Memory B cell (primary cell): Measurements from ENCODE around the gene NALCN.

Experiments
- ATAC-seq: fragments of 150-1000 bp; cut with Tn5 transposase; 2 replicates; pipeline ENCODE4 v1.10.0; 2021; ENCODE audit warnings: low read depth, mild to moderate bottlenecking, moderate library complexity
- DNase-seq, 2 donors: peaks; one replicate each; pipeline ENCODE4 v3.0.0; 2022; ENCODE audit warnings: low spot score in 2 of 2
- H3K27ac Mint-ChIP-seq: one replicate; pipeline ENCODE4 v1.8.0; 2022; ENCODE audit warnings: mild to moderate bottlenecking, moderate library complexity, mixed read lengths
- H3K27me3 Mint-ChIP-seq: one replicate; pipeline ENCODE4 v1.8.0; 2022; ENCODE audit warnings: mixed read lengths
- H3K36me3 Mint-ChIP-seq: one replicate; pipeline ENCODE4 v1.8.0; 2022; ENCODE audit warnings: mild to moderate bottlenecking, mixed read lengths
- H3K4me1 Mint-ChIP-seq: one replicate; pipeline ENCODE4 v1.8.0; 2022; ENCODE audit warnings: mixed read lengths
- H3K4me3 Mint-ChIP-seq: one replicate; pipeline ENCODE4 v1.8.0; 2022; ENCODE audit warnings: mild to moderate bottlenecking, moderate library complexity, mixed read lengths
- H3K9me3 Mint-ChIP-seq: one replicate; pipeline ENCODE4 v1.8.0; 2022; ENCODE audit warnings: mixed read lengths

The NALCN gene

DNA sequence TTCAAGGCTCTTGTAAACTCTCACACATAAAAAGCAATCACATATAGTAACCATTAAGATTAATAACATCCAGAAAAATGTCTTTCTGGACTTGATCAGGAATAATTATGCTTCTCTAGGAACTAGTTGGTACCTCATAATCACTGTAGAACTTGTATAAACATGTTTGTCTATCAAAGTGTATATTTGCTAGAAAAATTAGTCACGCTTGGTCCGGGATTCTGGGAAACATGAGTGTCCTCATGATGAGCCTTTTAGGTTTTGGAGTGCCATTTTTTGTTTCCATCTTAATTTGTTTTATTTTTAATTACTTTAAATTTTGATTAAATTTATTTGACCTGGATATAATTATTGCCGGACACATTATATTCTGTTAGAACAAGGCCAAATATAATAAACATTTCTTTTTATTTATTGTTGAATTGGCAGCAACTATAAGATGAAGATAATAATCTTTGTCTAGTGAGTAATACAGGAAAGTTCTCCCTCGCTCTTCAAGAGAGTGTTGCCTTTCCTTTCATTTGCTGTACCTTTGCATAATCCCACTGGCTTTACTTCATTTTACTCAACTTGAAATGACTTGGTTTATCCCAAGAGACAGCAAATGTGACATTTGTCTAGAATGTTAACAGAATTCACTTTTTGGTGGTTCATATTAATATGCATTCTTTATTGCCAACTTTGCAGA, 207.0 kb downstream of the NALCN start:
- ATAC-seq (no peak), DNase-seq (no peak)
- no peaks in the 10 kb centered on the region for H3K27me3 Mint-ChIP-seq
- no peaks in the 10 kb centered on the region for H3K4me1 Mint-ChIP-seq
- H3K9me3 Mint-ChIP-seq: peaks cover 7% of the 10 kb centered on the region
- H3K36me3 Mint-ChIP-seq: no peaks in the 10 kb centered on the region
- H3K4me3 Mint-ChIP-seq: no peak overlapping the region
- no peak overlapping the region for H3K27ac Mint-ChIP-seq

DNA sequence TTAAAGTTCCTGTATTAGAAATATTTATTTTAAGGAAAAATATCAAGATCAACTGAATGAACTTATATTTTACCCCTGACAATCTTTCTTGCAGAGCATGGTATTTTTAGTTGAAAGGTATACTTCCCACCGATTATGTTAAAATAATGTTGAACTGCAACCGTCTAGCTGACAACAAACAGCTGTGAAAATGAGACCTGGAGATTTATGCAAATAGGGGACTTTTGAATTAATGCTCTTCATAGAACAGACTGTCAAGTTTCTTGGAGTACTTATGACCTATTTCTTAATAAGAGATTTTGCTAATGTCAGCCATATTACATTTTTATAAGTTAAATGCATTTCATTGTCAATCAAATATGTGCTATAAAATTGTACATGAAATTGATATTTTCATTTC, 210.9 kb downstream of the NALCN start:
- Mint-ChIP-seq H3K9me3 (peaks cover 3% of the 10 kb centered on the region), H3K27me3 (no peaks in the 10 kb centered on the region), H3K27ac (no peak overlapping the region), H3K4me3 (no peak overlapping the region), H3K36me3 (no peaks in the 10 kb centered on the region), H3K4me1 (no peaks in the 10 kb centered on the region)
- DNase-seq (no peak), ATAC-seq (no peak)

DNA sequence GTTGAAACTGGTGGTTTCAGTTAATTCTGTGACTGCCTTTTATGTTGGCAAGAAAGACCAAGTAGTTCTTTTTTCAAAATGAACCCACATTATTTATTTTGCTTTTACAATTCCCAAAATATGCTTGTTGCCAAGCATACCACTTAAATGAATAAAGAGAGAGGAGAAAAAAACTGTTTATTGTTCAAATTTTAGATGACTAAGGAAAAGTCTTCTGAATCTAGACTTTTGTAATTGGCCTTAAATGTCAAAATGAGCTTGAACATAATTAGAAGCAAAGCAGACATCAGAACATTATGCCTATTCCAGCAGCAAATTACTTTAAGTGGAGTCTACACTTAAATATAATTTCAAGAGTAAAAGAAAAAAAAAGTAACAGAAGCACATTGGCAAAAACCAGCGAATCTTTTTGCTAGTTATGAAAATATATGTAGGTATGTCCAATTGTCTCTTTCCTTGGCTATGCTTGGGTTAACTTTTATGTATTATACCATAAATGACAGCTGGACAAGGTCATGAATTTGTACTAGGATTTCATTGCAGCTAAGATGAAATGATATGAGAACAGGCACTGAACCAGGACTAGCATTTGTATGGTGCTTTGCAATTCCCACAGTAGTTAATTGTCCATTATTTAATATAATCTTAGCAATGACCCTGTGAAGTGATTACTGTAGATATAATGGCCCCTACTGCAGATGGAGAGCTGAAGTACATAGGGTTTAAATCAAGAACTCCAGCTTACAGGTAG, 211.9 kb downstream of the NALCN start:
- Mint-ChIP-seq H3K4me1 (no peaks in the 10 kb centered on the region), H3K9me3 (peaks cover 3% of the 10 kb centered on the region), H3K4me3 (no peak overlapping the region), H3K36me3 (no peaks in the 10 kb centered on the region), H3K27me3 (no peaks in the 10 kb centered on the region), H3K27ac (no peak overlapping the region)
- no peak for DNase-seq
- ATAC-seq: no peak

DNA sequence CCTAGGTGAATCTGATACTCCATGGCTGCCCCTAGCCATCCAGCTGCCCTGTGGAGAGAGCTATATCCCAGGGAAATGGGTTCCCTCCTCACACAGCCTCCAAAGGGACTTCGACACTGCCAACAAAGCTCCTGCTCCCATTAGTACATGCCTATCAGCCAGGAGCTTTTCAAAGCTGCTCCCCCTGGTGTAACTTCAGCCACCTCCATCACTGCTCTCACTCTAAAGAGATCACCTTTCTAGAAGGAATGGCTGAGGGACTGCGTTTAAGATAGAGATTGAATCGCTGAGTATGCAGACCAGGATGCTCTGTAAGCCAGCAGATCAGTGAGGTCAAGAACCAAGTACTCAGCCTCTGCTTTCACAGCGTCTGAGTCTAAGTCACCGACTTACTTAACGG, 213.7 kb downstream of the NALCN start:
- H3K4me1 Mint-ChIP-seq: no peaks in the 10 kb centered on the region
- H3K36me3 Mint-ChIP-seq: no peaks in the 10 kb centered on the region
- DNase-seq (no peak), ATAC-seq (no peak)
- no peaks in the 10 kb centered on the region for H3K27me3 Mint-ChIP-seq
- H3K4me3 Mint-ChIP-seq: no peak overlapping the region
- H3K27ac Mint-ChIP-seq: no peak overlapping the region
- H3K9me3 Mint-ChIP-seq: peaks cover 3% of the 10 kb centered on the region

DNA sequence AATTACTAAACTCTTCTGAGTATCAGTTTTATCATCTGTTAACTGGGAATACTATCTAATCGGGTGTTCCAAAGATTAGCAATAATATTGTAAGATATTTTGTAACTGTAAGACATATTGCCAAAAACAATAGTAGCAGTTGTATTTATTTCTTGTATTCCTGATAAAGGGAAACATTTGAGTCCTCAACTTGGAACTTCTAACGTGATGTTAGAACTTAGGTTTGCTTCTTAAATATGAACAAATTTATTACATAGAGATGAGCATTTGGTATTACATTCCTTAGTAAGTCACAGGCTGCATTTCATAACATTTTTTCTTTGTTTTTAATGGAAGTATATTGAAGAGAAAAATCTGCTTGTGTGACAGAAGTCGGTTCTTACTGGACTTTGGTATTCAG, 225.3 kb downstream of the NALCN start:
- H3K9me3 Mint-ChIP-seq: no peaks in the 10 kb centered on the region

DNA sequence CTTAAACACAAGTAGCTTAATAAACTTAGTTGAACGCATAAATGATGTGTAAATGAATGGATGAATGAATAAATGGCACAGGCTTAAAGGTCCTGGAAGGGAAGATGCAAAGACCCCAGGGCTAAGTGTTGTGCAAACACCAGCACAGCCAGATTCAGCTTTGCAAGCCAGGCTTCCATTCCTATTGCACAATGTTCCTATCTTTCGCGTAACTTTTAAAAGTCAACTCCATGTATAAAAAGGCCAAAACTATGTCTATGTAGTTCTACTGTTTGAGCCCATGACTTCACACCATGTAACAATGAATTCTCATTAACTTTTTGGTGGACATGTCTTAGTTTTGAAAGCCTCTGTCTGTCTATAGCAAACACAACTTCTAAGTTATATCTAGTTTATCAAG, 226.0 kb downstream of the NALCN start:
- DNase-seq (no peak), ATAC-seq (no peak)
- Mint-ChIP-seq H3K27ac (no peak overlapping the region), H3K27me3 (no peaks in the 10 kb centered on the region), H3K4me3 (no peak overlapping the region), H3K9me3 (no peaks in the 10 kb centered on the region), H3K36me3 (no peaks in the 10 kb centered on the region), H3K4me1 (no peaks in the 10 kb centered on the region)

More for the DNA sequence above, 225.3 kb downstream of the NALCN start:
- ATAC-seq: no peak
- Mint-ChIP-seq H3K4me1 (no peaks in the 10 kb centered on the region), H3K36me3 (no peaks in the 10 kb centered on the region), H3K27me3 (no peaks in the 10 kb centered on the region), H3K27ac (no peak overlapping the region), H3K4me3 (no peak overlapping the region)
- DNase-seq: no peak

DNA sequence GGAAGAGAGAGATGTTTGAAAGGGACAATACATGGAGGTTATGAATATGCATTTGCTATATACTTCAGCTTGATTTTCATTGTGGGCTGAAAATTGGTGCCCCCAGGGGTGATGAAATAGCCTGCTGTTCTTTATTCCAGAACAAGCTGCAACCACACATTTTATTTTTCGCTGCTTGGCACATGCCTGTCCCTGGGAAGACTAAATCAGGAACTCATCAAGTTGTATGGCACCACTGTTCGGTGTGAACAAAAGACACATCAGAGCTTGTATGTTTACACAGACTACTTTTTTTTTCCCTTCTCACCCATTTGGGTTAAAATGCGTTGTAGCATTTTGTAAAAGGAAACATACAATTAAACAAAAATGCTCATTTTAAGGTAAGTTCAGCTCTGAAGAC, 230.7 kb downstream of the NALCN start:
- Mint-ChIP-seq H3K4me1 (no peaks in the 10 kb centered on the region), H3K27ac (no peak overlapping the region), H3K36me3 (no peaks in the 10 kb centered on the region), H3K4me3 (no peak overlapping the region), H3K27me3 (no peaks in the 10 kb centered on the region), H3K9me3 (no peaks in the 10 kb centered on the region)
- no peak for ATAC-seq
- DNase-seq: no peak

DNA sequence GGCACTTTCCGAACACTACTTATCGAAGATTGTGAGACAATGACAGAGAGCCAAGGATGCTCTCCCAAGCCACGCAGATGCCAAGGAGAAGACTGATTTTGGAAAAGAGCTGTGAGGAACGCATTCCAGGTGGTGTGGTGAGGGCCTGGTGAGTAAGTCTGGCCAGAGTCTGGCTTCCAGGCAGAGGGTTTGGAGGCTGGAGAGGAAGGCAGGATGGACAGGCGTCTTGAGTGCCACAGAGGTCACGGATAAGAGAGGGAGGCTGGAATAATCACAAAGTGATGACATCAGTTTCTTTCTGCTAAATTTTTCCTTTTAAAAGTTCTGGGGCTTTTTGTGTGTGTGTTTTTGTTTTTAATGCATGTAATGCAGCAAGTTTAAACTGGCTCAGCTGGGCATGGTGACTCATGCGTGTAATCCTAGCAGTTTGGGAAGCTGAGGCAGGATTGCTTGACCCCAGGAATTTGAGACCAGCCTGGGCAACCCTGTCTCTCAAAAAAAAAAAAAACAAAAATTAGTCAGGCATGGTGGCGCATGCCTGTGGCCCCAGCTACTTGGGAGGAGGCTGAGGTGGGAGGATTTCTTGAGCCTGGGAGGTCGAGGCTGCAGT, 235.1 kb downstream of the NALCN start:
- Mint-ChIP-seq H3K27ac (no peak overlapping the region), H3K27me3 (no peaks in the 10 kb centered on the region), H3K9me3 (no peaks in the 10 kb centered on the region), H3K36me3 (no peaks in the 10 kb centered on the region), H3K4me3 (no peak overlapping the region), H3K4me1 (no peaks in the 10 kb centered on the region)
- ATAC-seq (no peak), DNase-seq (no peak)

DNA sequence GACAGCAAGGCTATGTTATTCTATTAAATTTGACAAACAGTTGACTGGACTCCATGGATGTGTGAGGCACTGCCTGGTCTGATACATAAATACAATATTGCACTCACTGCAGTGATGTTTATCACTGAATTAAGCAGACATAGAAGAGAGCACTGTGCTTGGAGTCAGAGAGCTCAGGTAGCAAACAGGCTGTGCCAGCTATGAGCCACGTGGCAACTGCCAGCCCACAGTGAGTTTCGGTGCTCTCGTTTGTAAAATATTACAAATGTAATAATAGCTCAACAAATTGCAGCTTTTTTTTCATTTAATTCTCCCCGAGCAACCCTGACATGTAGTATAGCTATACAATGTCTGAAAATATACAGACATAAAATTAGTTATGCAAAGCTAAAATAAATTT, 237.3 kb downstream of the NALCN start:
- H3K27me3 Mint-ChIP-seq: no peaks in the 10 kb centered on the region
- H3K9me3 Mint-ChIP-seq: no peaks in the 10 kb centered on the region
- H3K27ac Mint-ChIP-seq: no peak overlapping the region

DNA sequence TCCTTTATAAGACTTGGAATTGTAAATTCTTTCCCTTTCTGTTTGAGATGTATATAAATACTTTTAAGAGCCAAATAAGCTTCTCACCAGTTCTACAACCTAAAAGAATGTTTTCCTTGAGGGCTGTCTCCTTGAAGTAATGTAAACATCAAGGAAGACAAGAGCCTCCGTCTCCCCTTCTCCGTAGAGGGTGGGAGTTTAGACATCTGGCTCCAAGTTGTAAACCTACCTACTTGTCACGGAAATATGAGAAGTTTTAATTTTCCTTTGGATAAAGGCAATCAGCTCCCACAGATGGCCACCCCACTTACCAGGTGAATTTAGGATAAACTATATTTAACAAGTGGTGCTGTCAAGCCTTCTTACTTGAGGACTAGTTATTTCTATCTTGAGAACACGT, 237.9 kb downstream of the NALCN start:
- no peak overlapping the region for H3K27ac Mint-ChIP-seq
- no peak for DNase-seq
- H3K36me3 Mint-ChIP-seq: no peaks in the 10 kb centered on the region
- no peaks in the 10 kb centered on the region for H3K9me3 Mint-ChIP-seq
- no peak overlapping the region for H3K4me3 Mint-ChIP-seq
- no peaks in the 10 kb centered on the region for H3K4me1 Mint-ChIP-seq
- no peak for ATAC-seq
- no peaks in the 10 kb centered on the region for H3K27me3 Mint-ChIP-seq

More for the DNA sequence above, 237.3 kb downstream of the NALCN start:
- Mint-ChIP-seq H3K36me3 (no peaks in the 10 kb centered on the region), H3K4me3 (no peak overlapping the region), H3K4me1 (no peaks in the 10 kb centered on the region)
- DNase-seq: no peak
- ATAC-seq: no peak

DNA sequence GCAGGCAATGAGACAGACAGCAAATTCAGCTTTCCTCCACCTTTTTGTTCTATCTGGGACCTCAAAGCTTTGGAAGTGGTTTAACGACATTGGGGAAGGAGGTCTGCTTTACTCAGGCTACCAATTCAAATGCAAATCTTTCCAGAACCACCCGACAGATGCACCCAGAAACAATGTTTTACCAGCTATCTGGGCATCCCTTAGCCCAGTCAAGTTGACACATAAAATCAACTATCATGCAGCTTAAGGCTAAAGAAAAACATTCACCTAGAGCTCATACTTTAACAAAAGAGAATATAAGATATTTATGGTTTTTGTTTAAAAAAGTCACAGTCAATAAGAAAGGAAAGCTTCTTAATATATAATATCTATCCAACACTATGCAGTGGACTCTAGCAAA, 246.0 kb downstream of the NALCN start:
- no peak overlapping the region for H3K27ac Mint-ChIP-seq
- ATAC-seq: no peak

DNA sequence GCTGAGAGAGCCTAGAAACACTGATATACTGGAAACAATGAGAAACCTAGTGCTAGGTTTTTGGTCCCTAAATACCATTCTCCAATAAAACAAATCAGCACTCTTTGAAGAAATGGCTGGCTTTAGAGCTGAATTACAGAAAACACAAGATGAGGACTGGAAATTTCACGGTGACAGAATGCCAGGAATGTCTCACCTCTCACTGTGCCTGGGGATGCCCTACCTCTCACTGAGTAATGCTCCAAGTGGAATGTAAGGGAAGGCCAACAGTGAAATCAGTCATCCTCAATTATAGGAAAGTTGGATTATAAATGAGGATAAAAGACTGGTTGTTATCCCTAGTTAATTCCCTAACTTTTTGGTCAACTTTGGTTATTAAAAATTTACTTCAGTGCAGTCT, 259.0 kb downstream of the NALCN start:
- ATAC-seq: no peak
- Mint-ChIP-seq H3K4me3 (no peak overlapping the region), H3K36me3 (no peaks in the 10 kb centered on the region), H3K27me3 (no peaks in the 10 kb centered on the region), H3K9me3 (peaks cover 3% of the 10 kb centered on the region), H3K4me1 (no peaks in the 10 kb centered on the region), H3K27ac (no peak overlapping the region)
- DNase-seq: no peak

More for the DNA sequence above, 246.0 kb downstream of the NALCN start:
- Mint-ChIP-seq H3K27me3 (no peaks in the 10 kb centered on the region), H3K36me3 (no peaks in the 10 kb centered on the region), H3K4me3 (no peak overlapping the region), H3K9me3 (no peaks in the 10 kb centered on the region), H3K4me1 (no peaks in the 10 kb centered on the region)
- no peak for DNase-seq

DNA sequence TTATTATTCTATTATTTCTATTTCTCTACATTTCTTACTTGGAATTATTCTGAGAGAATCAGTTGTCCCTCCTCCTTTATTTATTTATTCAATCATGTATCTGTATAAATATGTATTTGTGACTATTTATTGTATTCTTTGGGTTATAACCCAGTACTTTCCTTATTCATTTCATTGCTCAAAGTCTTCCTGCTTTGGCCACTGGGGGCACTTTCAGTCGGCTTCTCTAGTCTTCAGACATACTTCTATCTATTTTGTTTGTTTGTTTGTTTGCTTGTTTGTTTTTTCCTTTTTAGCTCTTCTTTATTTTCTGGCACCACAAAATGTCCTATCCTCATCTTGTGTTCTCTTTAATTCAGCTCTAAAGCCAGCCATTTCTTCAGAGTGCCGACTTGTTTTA, 260.4 kb downstream of the NALCN start:
- no peak for ATAC-seq

DNA sequence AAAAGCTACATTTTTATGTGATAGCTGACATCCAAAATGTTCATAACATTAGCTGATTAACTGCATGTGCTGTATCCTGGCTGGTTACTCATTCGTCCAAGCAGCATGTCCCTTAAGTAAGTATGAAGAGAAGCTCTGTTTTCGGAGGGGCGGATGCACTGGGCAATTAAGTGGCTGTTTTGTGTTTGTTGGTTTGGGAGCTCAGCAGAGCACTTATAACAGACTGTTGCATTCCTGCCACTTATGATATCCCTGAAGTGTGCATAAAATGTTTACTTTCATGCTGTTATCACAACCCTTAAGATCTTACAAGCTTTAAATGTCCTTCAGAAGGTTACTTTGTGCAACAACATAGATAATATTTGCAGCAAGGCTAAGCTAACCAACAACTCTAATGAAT, 264.1 kb downstream of the NALCN start:
- Mint-ChIP-seq H3K27ac (no peak overlapping the region), H3K4me3 (no peak overlapping the region), H3K27me3 (peaks cover 6% of the 10 kb centered on the region), H3K36me3 (no peaks in the 10 kb centered on the region), H3K4me1 (peaks cover 3% of the 10 kb centered on the region), H3K9me3 (no peaks in the 10 kb centered on the region)
- DNase-seq (no peak), ATAC-seq (no peak)

More for the DNA sequence above, 260.4 kb downstream of the NALCN start:
- no peaks in the 10 kb centered on the region for H3K9me3 Mint-ChIP-seq
- H3K27ac Mint-ChIP-seq: no peak overlapping the region
- H3K4me1 Mint-ChIP-seq: no peaks in the 10 kb centered on the region
- no peaks in the 10 kb centered on the region for H3K27me3 Mint-ChIP-seq
- no peak for DNase-seq
- H3K36me3 Mint-ChIP-seq: no peaks in the 10 kb centered on the region
- H3K4me3 Mint-ChIP-seq: no peak overlapping the region
